K562 (cell line): ENCODE data around the gene TEX14. TPM values are rescaled to one million over a fixed set of nuclear protein-coding genes. Genes with fewer than 3 reads are reported as not detected.

Source experiments
- CBX2 ChIP-seq: fragments of 200-600 bp; sonication (generic); IDR thresholded peaks from one replicate; pipeline ENCODE4 v1.6.1; 2012; ENCODE audit warnings: mild to moderate bottlenecking, low read length, inconsistent platforms; ENCODE audit not compliant: insufficient read depth, poor library complexity, severe bottlenecking
- CREBBP ChIP-seq: IDR thresholded peaks from one replicate; pipeline ENCODE4 v1.6.1; 2012; ENCODE audit warnings: low read depth, mild to moderate bottlenecking, control low read depth, inconsistent platforms, low read length
- CSDE1 ChIP-seq, 2 experiments: fragments of 450-650 bp; IDR thresholded peaks; 2 replicates each; pipeline ENCODE4 v1.6.1; 2016; ENCODE audit warnings: mild to moderate bottlenecking in 1 of 2
- DNMT1 ChIP-seq: fragments of 450-650 bp; IDR thresholded peaks from 2 replicates; pipeline ENCODE4 v1.6.1; 2016; ENCODE audit warnings: antibody characterized with exemption, mild to moderate bottlenecking
- DPF2 ChIP-seq: fragments of 450-650 bp; IDR thresholded peaks from 2 replicates; pipeline ENCODE4 v1.6.1; 2016
- ESRRB ChIP-seq: fragments of 250-450 bp; sonication (Bioruptor Pico); IDR thresholded peaks from 2 replicates; pipeline ENCODE4 v1.5.0; 2020; ENCODE audit warnings: mild to moderate bottlenecking, moderate library complexity, borderline replicate concordance
- FOXK2 ChIP-seq, 2 experiments: fragments of 450-650 bp; IDR thresholded peaks in 1 of 2; conservative IDR thresholded peaks in 1 of 2; 2 replicates each; pipeline ENCODE4 v1.6.1; 2016; ENCODE audit warnings: low read depth in 2 of 2, mild to moderate bottlenecking in 1 of 2
- HNRNPL ChIP-seq: fragments of 200-400 bp; formaldehyde crosslinking; IDR thresholded peaks from 2 replicates; pipeline ENCODE4 v1.6.1; 2017; ENCODE audit warnings: low read depth, mild to moderate bottlenecking, low read length
- NCOA2 ChIP-seq, 2 experiments: fragments of 450-650 bp; IDR thresholded peaks; 2 replicates each; pipeline ENCODE4 v1.6.1; 2018; ENCODE audit warnings: mild to moderate bottlenecking in 2 of 2, moderate library complexity in 1 of 2; ENCODE audit not compliant: partially characterized antibody in 2 of 2
- NFYB ChIP-seq: IDR thresholded peaks from 2 replicates; pipeline ENCODE4 v1.6.1; 2011; ENCODE audit warnings: mild to moderate bottlenecking, moderate library complexity; ENCODE audit not compliant: insufficient read length; ENCODE audit errors: extremely low read depth
- NR1H2 ChIP-seq: sonication (generic); formaldehyde crosslinking; IDR thresholded peaks from 2 replicates; pipeline ENCODE4 v1.4.0; 2020; ENCODE audit warnings: mild to moderate bottlenecking, missing genetic modification reagents
- PHF21A ChIP-seq: fragments of 450-650 bp; IDR thresholded peaks from 2 replicates; pipeline ENCODE4 v1.6.1; 2017; ENCODE audit warnings: low read depth, borderline replicate concordance
- POLR2AphosphoS5 ChIP-seq: IDR thresholded peaks from 2 replicates; pipeline ENCODE4 v1.6.1; 2011; ENCODE audit warnings: mild to moderate bottlenecking, low read depth, low read length, moderate library complexity; ENCODE audit not compliant: control insufficient read depth, insufficient read depth
- RAD51 ChIP-seq: fragments of 450-650 bp; IDR thresholded peaks from 2 replicates; pipeline ENCODE4 v1.7.1; 2016; ENCODE audit warnings: low read depth, mild to moderate bottlenecking, borderline replicate concordance
- RBM39 ChIP-seq: fragments of 200-400 bp; formaldehyde crosslinking; optimal IDR thresholded peaks from 2 replicates; pipeline ENCODE3; 2018; ENCODE audit warnings: low read depth, low read length
- SAP30 ChIP-seq: fragments of 200-600 bp; sonication (generic); IDR thresholded peaks from 2 replicates; pipeline ENCODE4 v1.6.1; 2012; ENCODE audit warnings: borderline replicate concordance, low read depth, mild to moderate bottlenecking, moderate library complexity, low read length, control low read depth, inconsistent platforms; ENCODE audit not compliant: insufficient read depth, poor library complexity, severe bottlenecking
- SMC3 ChIP-seq: conservative IDR thresholded peaks from 2 replicates; pipeline ENCODE4 v1.6.1; 2011; ENCODE audit warnings: low read depth, low read length, improper control_type of control experiment; ENCODE audit not compliant: insufficient read depth
- SP1 ChIP-seq: sonication (generic); formaldehyde crosslinking; IDR thresholded peaks from 2 replicates; pipeline ENCODE4 v1.8.1; 2022; ENCODE audit warnings: mild to moderate bottlenecking, missing genetic modification reagents
- TCF7 ChIP-seq: sonication (generic); IDR thresholded peaks from 2 replicates; pipeline ENCODE4 v1.6.1; 2016; ENCODE audit warnings: antibody characterized with exemption, borderline replicate concordance
- ZBTB7A ChIP-seq: IDR thresholded peaks from 2 replicates; pipeline ENCODE4 v1.6.1; 2011; ENCODE audit warnings: low read depth, mild to moderate bottlenecking, low read length, moderate library complexity, borderline replicate concordance; ENCODE audit not compliant: control insufficient read depth
- ZC3H11A ChIP-seq: IDR thresholded peaks from 2 replicates; pipeline ENCODE4 v1.6.1; 2012; ENCODE audit warnings: low read depth, low read length, improper control_type of control experiment
- ZNF143 ChIP-seq: sonication (generic); formaldehyde crosslinking; IDR thresholded peaks from 2 replicates; pipeline ENCODE4 v1.9.0; 2022; ENCODE audit warnings: mild to moderate bottlenecking, missing genetic modification reagents
- ZNF583 ChIP-seq: fragments of 250-450 bp; sonication (Bioruptor Pico); IDR thresholded peaks from 2 replicates; pipeline ENCODE4 v1.4.0; 2020
- polyA plus RNA-seq, 8 experiments: library from polyadenylated mRNA; depleted of rRNA in 4 of 8; stranded (reverse) in 5 of 8; unstranded in 3 of 8; fragments of >200 nt; fragmentation: Nextera tagmentation in 2 of 8; fragmentation: Illumina TruSeq in 1 of 8; extraction: Ambion mirVana in 2 of 8; extraction: Trizol in 1 of 8; gene quantifications; 2 replicates each; pipeline versions ENCODE4 v1.2.1 to v1.2.3, GENCODE V29; 2011 to 2014; ENCODE audit warnings: inconsistent platforms in 1 of 8, missing spikeins in 1 of 8
- total RNA-seq, 7 experiments: library from RNA; depleted of rRNA in 6 of 7; stranded (reverse); fragments of >200 nt in 6 of 7; fragmentation: Illumina TruSeq in 2 of 7; extraction: Trizol in 2 of 7; gene quantifications; 2 replicates each; pipeline versions ENCODE4 v1.2.1 to v1.2.3, GENCODE V29; 2011 to 2021; ENCODE audit warnings: low replicate concordance in 1 of 7
- TF ChIP-seq, protein P1 (sequence below), 2 experiments: IDR thresholded peaks; 2 replicates each; pipeline ENCODE4 v1.6.1; 2011; ENCODE audit warnings: borderline replicate concordance in 1 of 2, control low read depth in 1 of 2, low read depth in 1 of 2, low read length in 1 of 2, mild to moderate bottlenecking in 1 of 2, mixed read lengths in 1 of 2, moderate library complexity in 1 of 2; ENCODE audit not compliant: insufficient read depth in 1 of 2, insufficient read length in 1 of 2, poor library complexity in 1 of 2, severe bottlenecking in 1 of 2; ENCODE audit errors: extremely low read depth in 1 of 2

The TEX14 gene
- total and polyA plus RNA-seq, 9 of the 15 experiments (the other 6 are each of a cell fraction or from before 2014, with no cell fraction given) = 0.05 to 0.12 (median 0.09) TPM; not detected in 1

DNA sequence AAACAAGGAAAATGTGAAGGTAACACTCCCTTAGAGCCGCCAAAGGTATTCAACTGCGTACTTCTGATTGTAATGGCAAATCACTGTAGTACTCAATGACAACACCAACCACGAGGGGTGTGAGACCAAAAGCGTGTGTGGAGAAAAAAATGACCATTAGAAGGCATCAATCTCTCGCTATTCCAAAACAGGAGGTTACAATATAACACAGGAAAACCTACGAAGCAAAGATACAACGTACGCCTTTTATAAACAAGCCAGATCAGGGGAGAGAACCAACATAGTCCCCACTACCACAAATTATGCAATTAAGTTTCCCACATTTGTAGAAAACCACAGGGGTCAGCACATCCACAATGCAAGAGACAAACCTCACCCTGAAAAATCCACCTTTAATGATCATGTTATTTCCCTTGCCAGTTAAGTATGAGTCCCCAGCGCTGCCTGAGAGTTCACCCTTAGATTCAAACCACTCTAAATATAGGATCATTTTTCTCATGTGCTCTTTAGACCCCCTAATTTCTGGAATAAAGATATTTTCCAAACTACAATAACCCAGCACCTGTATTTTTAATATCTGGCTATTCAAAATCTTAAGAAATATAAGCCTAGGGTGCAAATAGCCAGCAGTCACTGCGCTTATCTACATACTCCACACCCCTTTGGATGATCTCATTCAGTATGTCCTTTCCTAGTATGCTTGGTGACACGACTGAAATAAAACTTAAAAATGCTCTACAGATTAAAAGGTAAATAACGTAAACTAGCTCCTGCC, 12.4 kb downstream of the TEX14 start (continued):
- no peak for TF ChIP-seq NFYB
- TF ChIP-seq DNMT1 = 0 out of 2 replicates have a peak, but pooled peaks have one; percentile 14
- peak; percentile 100 for TF ChIP-seq POLR2AphosphoS5
- peak; percentile 39; the same call in 1 of the 2 replicates for TF ChIP-seq ZNF143
- peak; percentile 100 for TF ChIP-seq RBM39
- peak; percentile 98 for TF ChIP-seq PHF21A
- TF ChIP-seq NCOA2 (IDR thresholded peaks at IDR 0.05; ENCODE audit: partially characterized antibody in 2 of 2) = peak in 1 of 2 experiments; percentile 53
- no peak for TF ChIP-seq SMC3
- TF ChIP-seq HNRNPL = peak; percentile 99
- TF ChIP-seq ESRRB (CRISPR knock-in tag) = peak; percentile 100
- TF ChIP-seq SAP30 = no peak
- TF ChIP-seq CBX2 = no peak
- TF ChIP-seq SP1 = no peak
- TF ChIP-seq ZC3H11A = peak; percentile 75; the same call in 1 of the 2 replicates
- TF ChIP-seq FOXK2 (conservative IDR thresholded peaks at IDR 0.05 in 1 of 2, IDR thresholded peaks at IDR 0.05 in 1 of 2; ENCODE audit: low read depth in 2 of 2) = peak; percentile 97 to 99
- TF ChIP-seq, protein P1, sequence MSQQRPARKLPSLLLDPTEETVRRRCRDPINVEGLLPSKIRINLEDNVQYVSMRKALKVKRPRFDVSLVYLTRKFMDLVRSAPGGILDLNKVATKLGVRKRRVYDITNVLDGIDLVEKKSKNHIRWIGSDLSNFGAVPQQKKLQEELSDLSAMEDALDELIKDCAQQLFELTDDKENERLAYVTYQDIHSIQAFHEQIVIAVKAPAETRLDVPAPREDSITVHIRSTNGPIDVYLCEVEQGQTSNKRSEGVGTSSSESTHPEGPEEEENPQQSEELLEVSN (IDR thresholded peaks at IDR 0.05; ENCODE audit: borderline replicate concordance in 1 of 2, extremely low read depth in 1 of 2, insufficient read depth in 1 of 2, insufficient read length in 1 of 2, low read depth in 1 of 2, low read length in 1 of 2, poor library complexity in 1 of 2, severe bottlenecking in 1 of 2) = no peak
- peak in 1 of 2 experiments; percentile 99; a peak in 2 of 4 replicates for TF ChIP-seq CSDE1 (IDR thresholded peaks at IDR 0.05)
- TF ChIP-seq TCF7 = peak; percentile 70; the same call in 1 of the 2 replicates
- TF ChIP-seq CREBBP = peak; percentile 88
- TF ChIP-seq NR1H2 = peak; percentile 49; the same call in 1 of the 2 replicates
- TF ChIP-seq ZBTB7A = no peak
- peak; percentile 87 for TF ChIP-seq ZNF583 (CRISPR knock-in tag)
- peak; percentile 83 for TF ChIP-seq DPF2
- TF ChIP-seq RAD51 = peak; percentile 35; the same call in 1 of the 2 replicates
